SK-N-SH (cell line): Measurements from ENCODE around the gene ANK3. TPM values are rescaled to one million over a fixed set of nuclear protein-coding genes. Genes with fewer than 3 reads are reported as not detected.

Source experiments
- CTCF ChIA-PET: fragments of 300-600, 350-600 bp; formaldehyde crosslinking; extraction: SDS; loops from one replicate; lab custom pipeline; 2021; lab: Yijun Ruan, JAX
- POLR2A ChIA-PET: fragments of 350-600 bp; sonication (Branson Sonifier 250); formaldehyde crosslinking; extraction: SDS; loops from one replicate; lab custom pipeline; 2020; ENCODE audit warnings: antibody characterized with exemption, inconsistent platforms; lab: Yijun Ruan, JAX
- DNase-seq: peaks from one replicate; pipeline ENCODE4 v3.0.0; 2012
- H2AFZ ChIP-seq: fragments of 200-600 bp; sonication (generic); 2 replicates; pipeline ENCODE4 v1.8.1; 2016; ENCODE audit warnings: antibody characterized with exemption, mild to moderate bottlenecking, low read depth
- H3F3A ChIP-seq: fragments of 200-600 bp; sonication (generic); replicated peaks from 2 replicates; pipeline ENCODE3; 2016; ENCODE audit warnings: antibody characterized with exemption, mild to moderate bottlenecking; ENCODE audit not compliant: insufficient read depth
- H3K27ac ChIP-seq, 2 experiments: fragments of 200-500 bp in 1 of 2; fragments of 200-600 bp in 1 of 2; sonication (Bioruptor generic) in 1 of 2; sonication (generic), shearing (Covaris generic) in 1 of 2; 2 replicates each; pipeline versions ENCODE4 v1.5.1 to v1.6.1; 2014 to 2016; ENCODE audit warnings: low read depth in 2 of 2, inconsistent platforms in 1 of 2, low read length in 1 of 2, mild to moderate bottlenecking in 1 of 2, mixed read lengths in 1 of 2
- H3K27me3 ChIP-seq: fragments of 200-600 bp; sonication (generic), shearing (Covaris generic); 2 replicates; pipeline ENCODE4 v1.6.1; 2016; ENCODE audit warnings: mixed run types; ENCODE audit not compliant: insufficient read depth
- H3K36me3 ChIP-seq, 2 experiments: fragments of 200-500 bp in 1 of 2; fragments of 200-600 bp in 1 of 2; sonication (Bioruptor generic) in 1 of 2; sonication (generic) in 1 of 2; replicated peaks in 1 of 2; 2 replicates each; pipeline versions ENCODE3 to v1.5.1; 2014 to 2016; ENCODE audit warnings: low read length in 1 of 2, mild to moderate bottlenecking in 1 of 2; ENCODE audit not compliant: insufficient read depth in 2 of 2, control insufficient read depth in 1 of 2
- H3K4me1 ChIP-seq, 2 experiments: fragments of 200-500 bp in 1 of 2; fragments of 200-600 bp in 1 of 2; sonication (Bioruptor generic) in 1 of 2; sonication (generic), shearing (Covaris generic) in 1 of 2; 2 replicates each; pipeline versions ENCODE4 v1.5.1 to v1.6.1; 2014 to 2016; ENCODE audit warnings: low read depth in 1 of 2, low read length in 1 of 2, mixed run types in 1 of 2; ENCODE audit not compliant: insufficient read depth in 2 of 2, control insufficient read depth in 1 of 2
- H3K4me2 ChIP-seq: fragments of 200-600 bp; sonication (generic), shearing (Covaris generic); 2 replicates; pipeline ENCODE4 v1.6.1; 2017; ENCODE audit warnings: mixed run types
- H3K4me3 ChIP-seq, 2 experiments: fragments of 200-500 bp in 1 of 2; fragments of 200-600 bp in 1 of 2; sonication (Bioruptor generic) in 1 of 2; sonication (generic), shearing (Covaris generic) in 1 of 2; 2 replicates each; pipeline versions ENCODE4 v1.5.1 to v1.8.1; 2014 to 2016; ENCODE audit warnings: low read depth in 2 of 2, inconsistent platforms in 1 of 2, low read length in 1 of 2, mild to moderate bottlenecking in 1 of 2, mixed read lengths in 1 of 2, moderate library complexity in 1 of 2
- H3K79me2 ChIP-seq: fragments of 200-600 bp; sonication (generic); 2 replicates; pipeline ENCODE4 v1.8.1; 2017; ENCODE audit warnings: mild to moderate bottlenecking; ENCODE audit not compliant: insufficient read depth
- H3K9ac ChIP-seq: fragments of 200-600 bp; sonication (generic); 2 replicates; pipeline ENCODE4 v1.6.1; 2017; ENCODE audit warnings: mixed run types
- H3K9me2 ChIP-seq: fragments of 200-600 bp; sonication (generic); 2 replicates; pipeline ENCODE4 v1.6.1; 2017; ENCODE audit warnings: mixed run types
- H3K9me3 ChIP-seq: fragments of 200-600 bp; sonication (generic); 2 replicates; pipeline ENCODE4 v1.6.1; 2017; ENCODE audit warnings: mixed run types, mild to moderate bottlenecking, moderate library complexity
- H4K20me1 ChIP-seq: fragments of 200-600 bp; sonication (generic); 2 replicates; pipeline ENCODE4 v1.6.1; 2017; ENCODE audit warnings: mild to moderate bottlenecking, mixed run types; ENCODE audit not compliant: insufficient read depth
- EP300 ChIP-seq, 2 experiments: IDR thresholded peaks; 2 replicates each; pipeline versions ENCODE4 v1.4.0 to v1.6.1; 2012; ENCODE audit warnings: borderline replicate concordance in 1 of 2, low read depth in 1 of 2, low read length in 1 of 2
- EZH2phosphoT487 ChIP-seq: fragments of 200-600 bp; sonication (generic); IDR thresholded peaks from 2 replicates; pipeline ENCODE4 v1.6.1; 2017; ENCODE audit warnings: low read depth, mixed run types, mild to moderate bottlenecking, antibody characterized with exemption, moderate library complexity, borderline replicate concordance
- FOXJ3 ChIP-seq: sonication (generic); formaldehyde crosslinking; IDR thresholded peaks from 2 replicates; pipeline ENCODE4 v1.5.1; 2020; ENCODE audit warnings: mild to moderate bottlenecking, missing genetic modification reagents
- MAX ChIP-seq: IDR thresholded peaks from 2 replicates; pipeline ENCODE4 v1.4.0; 2012; ENCODE audit warnings: low read depth
- NRF1 ChIP-seq: IDR thresholded peaks from 2 replicates; pipeline ENCODE4 v1.6.1; 2012; ENCODE audit warnings: low read depth, mild to moderate bottlenecking, low read length
- POLR2AphosphoS5 ChIP-seq: IDR thresholded peaks from 2 replicates; pipeline ENCODE4 v1.6.1; 2012; ENCODE audit warnings: low read depth, low read length
- RAD21 ChIP-seq: IDR thresholded peaks from 2 replicates; pipeline ENCODE4 v1.6.1; 2012; ENCODE audit warnings: mild to moderate bottlenecking, low read length
- RFX5 ChIP-seq: IDR thresholded peaks from 2 replicates; pipeline ENCODE4 v1.6.1; 2012; ENCODE audit warnings: mild to moderate bottlenecking, improper control_type of control experiment, low read length
- SIN3A ChIP-seq: IDR thresholded peaks from 2 replicates; pipeline ENCODE4 v1.6.1; 2012; ENCODE audit warnings: low read depth, mild to moderate bottlenecking, low read length, moderate library complexity, borderline replicate concordance
- SMC3 ChIP-seq: IDR thresholded peaks from 2 replicates; pipeline ENCODE4 v1.6.1; 2012; ENCODE audit warnings: low read depth, low read length, improper control_type of control experiment
- TCF12 ChIP-seq: IDR thresholded peaks from 2 replicates; pipeline ENCODE4 v1.4.0; 2012
- TEAD4 ChIP-seq: IDR thresholded peaks from 2 replicates; pipeline ENCODE4 v1.4.0; 2012; ENCODE audit warnings: mild to moderate bottlenecking, borderline replicate concordance; ENCODE audit not compliant: insufficient read depth
- WGBS: methylation state at CpG from one replicate; pipeline ENCODE4 v1.1.6; 2017; ENCODE audit warnings: low lambda C conversion rate; 5-methylcytosine and 5-hydroxymethylcytosine counted together
- polyA plus RNA-seq, 3 experiments: library from polyadenylated mRNA; depleted of rRNA; stranded (reverse); fragments of >200 nt; gene quantifications; 2 replicates each; pipeline ENCODE4 v1.2.3, GENCODE V29; 2012
- TF ChIP-seq, protein P1 (sequence below): IDR thresholded peaks from 2 replicates; pipeline ENCODE4 v1.4.0; 2012; ENCODE audit warnings: low read depth, borderline replicate concordance
- TF ChIP-seq, protein P2 (sequence below): IDR thresholded peaks from 2 replicates; pipeline ENCODE4 v1.4.0; 2012; ENCODE audit warnings: low read depth, borderline replicate concordance

Gene ANK3
- polyA plus RNA-seq, 1 of the 3 experiments (the other 2 are of a cell fraction) = 10.0 TPM

DNA sequence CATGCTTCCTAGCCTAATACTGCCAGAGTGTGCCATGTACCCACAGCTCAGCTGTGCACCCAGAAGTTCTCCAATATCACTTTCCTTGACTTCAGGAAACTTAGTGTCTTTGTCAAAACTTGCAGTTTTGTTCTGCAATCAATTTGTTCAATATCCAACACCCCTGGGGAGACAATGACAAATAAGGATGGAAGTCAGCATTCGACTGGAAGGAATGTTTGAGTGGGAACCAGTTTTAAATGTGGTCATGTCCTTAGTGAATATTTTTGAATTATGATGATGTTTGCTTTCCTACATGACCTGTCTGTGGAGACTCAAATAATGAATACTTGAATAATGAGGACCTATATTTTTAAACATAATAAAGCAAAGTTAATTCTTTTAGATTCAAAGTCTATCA is 112.0 kb downstream of the ANK3 start:
- peak overlapping the region in 1 of 2 experiments; percentile 25; a peak in 1 of 4 replicates for H3K27ac ChIP-seq
- DNase-seq = no peak
- no peaks in the 10 kb centered on the region for H3K36me3 ChIP-seq

GRCh38 chr10:60276232-60276631 is 113.4 kb downstream of the ANK3 start:
- Histone ChIP-seq H3K9ac (no peak overlapping the region), H3K27ac (no peak overlapping the region), H3K9me2 (no peaks in the 10 kb centered on the region), H3K27me3 (no peaks in the 10 kb centered on the region), H3K36me3 (no peaks in the 10 kb centered on the region), H3K79me2 (no peaks in the 10 kb centered on the region), H3F3A (no peaks in the 10 kb centered on the region), H3K9me3 (no peaks in the 10 kb centered on the region), H3K4me1 (peaks cover 3 to 6% of the 10 kb centered on the region in 2 experiments; a peak in 3 of 4 replicates), H3K4me2 (no peak overlapping the region), H3K4me3 (no peak overlapping the region), H4K20me1 (no peaks in the 10 kb centered on the region), H2AFZ (no peak overlapping the region)
- CTCF ChIA-PET = no interaction called here
- no peak for TF ChIP-seq RAD21
- no peak for TF ChIP-seq TEAD4
- no peak for TF ChIP-seq RFX5
- no peak for TF ChIP-seq NRF1
- TF ChIP-seq POLR2AphosphoS5 = no peak
- TF ChIP-seq, protein P1, sequence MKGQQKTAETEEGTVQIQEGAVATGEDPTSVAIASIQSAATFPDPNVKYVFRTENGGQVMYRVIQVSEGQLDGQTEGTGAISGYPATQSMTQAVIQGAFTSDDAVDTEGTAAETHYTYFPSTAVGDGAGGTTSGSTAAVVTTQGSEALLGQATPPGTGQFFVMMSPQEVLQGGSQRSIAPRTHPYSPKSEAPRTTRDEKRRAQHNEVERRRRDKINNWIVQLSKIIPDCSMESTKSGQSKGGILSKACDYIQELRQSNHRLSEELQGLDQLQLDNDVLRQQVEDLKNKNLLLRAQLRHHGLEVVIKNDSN = no peak
- no peak for TF ChIP-seq EP300 (IDR thresholded peaks at IDR 0.05; ENCODE audit: borderline replicate concordance in 1 of 2, low read depth in 1 of 2, low read length in 1 of 2)
- no peak for TF ChIP-seq EZH2phosphoT487
- DNase-seq = no peak
- POLR2A ChIA-PET = no interaction called here
- WGBS = 93% methylated on average over 2 of the region's 2 CpGs

More for the DNA sequence above, 112.0 kb downstream of the ANK3 start:
- Histone ChIP-seq H3K79me2 (no peaks in the 10 kb centered on the region), H3K9me2 (no peaks in the 10 kb centered on the region), H3F3A (peaks cover 8% of the 10 kb centered on the region), H3K9ac (no peak overlapping the region), H3K9me3 (no peaks in the 10 kb centered on the region), H3K4me2 (no peak overlapping the region), H4K20me1 (no peaks in the 10 kb centered on the region), H3K4me1 (peaks cover 10 to 17% of the 10 kb centered on the region in 2 experiments; a peak in 3 of 4 replicates), H2AFZ (no peak overlapping the region), H3K27me3 (no peaks in the 10 kb centered on the region), H3K4me3 (no peak overlapping the region)
- 57% methylated on average over 1 of the region's 1 CpG for WGBS
- TF ChIP-seq, protein P2, sequence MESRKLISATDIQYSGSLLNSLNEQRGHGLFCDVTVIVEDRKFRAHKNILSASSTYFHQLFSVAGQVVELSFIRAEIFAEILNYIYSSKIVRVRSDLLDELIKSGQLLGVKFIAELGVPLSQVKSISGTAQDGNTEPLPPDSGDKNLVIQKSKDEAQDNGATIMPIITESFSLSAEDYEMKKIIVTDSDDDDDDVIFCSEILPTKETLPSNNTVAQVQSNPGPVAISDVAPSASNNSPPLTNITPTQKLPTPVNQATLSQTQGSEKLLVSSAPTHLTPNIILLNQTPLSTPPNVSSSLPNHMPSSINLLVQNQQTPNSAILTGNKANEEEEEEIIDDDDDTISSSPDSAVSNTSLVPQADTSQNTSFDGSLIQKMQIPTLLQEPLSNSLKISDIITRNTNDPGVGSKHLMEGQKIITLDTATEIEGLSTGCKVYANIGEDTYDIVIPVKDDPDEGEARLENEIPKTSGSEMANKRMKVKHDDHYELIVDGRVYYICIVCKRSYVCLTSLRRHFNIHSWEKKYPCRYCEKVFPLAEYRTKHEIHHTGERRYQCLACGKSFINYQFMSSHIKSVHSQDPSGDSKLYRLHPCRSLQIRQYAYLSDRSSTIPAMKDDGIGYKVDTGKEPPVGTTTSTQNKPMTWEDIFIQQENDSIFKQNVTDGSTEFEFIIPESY = no peak
- TF ChIP-seq FOXJ3 (CRISPR knock-in tag) (no peak), SMC3 (no peak), MAX (no peak), TCF12 (no peak), SIN3A (no peak), POLR2AphosphoS5 (no peak)
- ChIA-PET POLR2A (no interaction called here), CTCF (no interaction called here)
